Measurements from ENCODE around the gene PSAPL1. TPM values are rescaled to one million over a fixed set of nuclear protein-coding genes. Genes with fewer than 3 reads are reported as not detected.
A peak's percentile ranks its signal among the peaks of the same experiment; 100 is the strongest.

PSAPL1 gene
- total RNA-seq = not detected in 2 replicates
- polyA plus RNA-seq (2012) = 0.05 TPM

GRCh38 chr4:7434766-7435150, at the start of gene PSAPL1:
Gene PSAPL1 (minus strand): TSS chr4:7434930. CDS start chr4:7434879, 51 bp downstream.
- DNase-seq (ENCODE audit: low read depth) = peak; percentile 5

- DNase-seq (ENCODE audit: low read depth) = no peak
These were observed 46.5 kb upstream of the PSAPL1 start for GRCh38 chr4:7481227-7481626.

GRCh38 chr4:7480423-7480822, 45.7 kb upstream of the PSAPL1 start:
- DNase-seq (ENCODE audit: low read depth) = no peak

GRCh38 chr4:7478665-7479064, 43.9 kb upstream of the PSAPL1 start:
- DNase-seq (ENCODE audit: low read depth) = no peak

- DNase-seq (ENCODE audit: low read depth) = no peak
These were observed 43.0 kb upstream of the PSAPL1 start for GRCh38 chr4:7477695-7478094.

- DNase-seq (ENCODE audit: low read depth) = no peak
These were observed 42.1 kb upstream of the PSAPL1 start for GRCh38 chr4:7476820-7477219.

GRCh38 chr4:7475207-7475606, 40.5 kb upstream of the PSAPL1 start:
- no peak for DNase-seq (ENCODE audit: low read depth)

GRCh38 chr4:7474320-7474719, 39.6 kb upstream of the PSAPL1 start:
- DNase-seq (ENCODE audit: low read depth) = no peak

- DNase-seq (ENCODE audit: low read depth) = no peak
These were observed 38.4 kb upstream of the PSAPL1 start for GRCh38 chr4:7473081-7473480.

- DNase-seq (ENCODE audit: low read depth) = no peak
These were observed 37.8 kb upstream of the PSAPL1 start for GRCh38 chr4:7472442-7473013.

GRCh38 chr4:7470522-7471128, 35.9 kb upstream of the PSAPL1 start:
- no peak for DNase-seq (ENCODE audit: low read depth)

- DNase-seq (ENCODE audit: low read depth) = no peak
These were observed 35.4 kb upstream of the PSAPL1 start for GRCh38 chr4:7470111-7470510.

GRCh38 chr4:7469023-7469422, 34.3 kb upstream of the PSAPL1 start:
- no peak for DNase-seq (ENCODE audit: low read depth)

- no peak for DNase-seq (ENCODE audit: low read depth)
These were observed 32.7 kb upstream of the PSAPL1 start for GRCh38 chr4:7467471-7467870.

- no peak for DNase-seq (ENCODE audit: low read depth)
These were observed 32.2 kb upstream of the PSAPL1 start for GRCh38 chr4:7466904-7467303.

GRCh38 chr4:7466215-7466614, 31.5 kb upstream of the PSAPL1 start:
- DNase-seq (ENCODE audit: low read depth) = no peak

GRCh38 chr4:7465017-7465416, 30.3 kb upstream of the PSAPL1 start:
- DNase-seq (ENCODE audit: low read depth) = no peak

GRCh38 chr4:7464259-7464655, 29.5 kb upstream of the PSAPL1 start:
- DNase-seq (ENCODE audit: low read depth) = no peak

- DNase-seq (ENCODE audit: low read depth) = no peak
These were observed 29.0 kb upstream of the PSAPL1 start for GRCh38 chr4:7463566-7464258.

GRCh38 chr4:7462509-7462971, 27.8 kb upstream of the PSAPL1 start:
- DNase-seq (ENCODE audit: low read depth) = peak; percentile 16

- no peak for DNase-seq (ENCODE audit: low read depth)
These were observed 26.5 kb upstream of the PSAPL1 start for GRCh38 chr4:7461230-7461629.

GRCh38 chr4:7460566-7460965, 25.8 kb upstream of the PSAPL1 start:
- DNase-seq (ENCODE audit: low read depth) = peak; percentile 24

- DNase-seq (ENCODE audit: low read depth) = no peak
These were observed 24.7 kb upstream of the PSAPL1 start for GRCh38 chr4:7459471-7459870.
